H1 (cell line): ENCODE data around the gene CAPG. TPM values are rescaled to one million over a fixed set of nuclear protein-coding genes. Genes with fewer than 3 reads are reported as not detected.
A peak's percentile ranks its signal among the peaks of the same experiment; 100 is the strongest.

Experiments
- CTCF ChIA-PET: fragments of 300-600 bp; sonication (Branson Sonifier 250); formaldehyde crosslinking; loops from one replicate; lab custom pipeline; 2021; ENCODE audit not compliant: partially characterized antibody; lab: Charles Lee
- POLR2A ChIA-PET: fragments of 300-600 bp; sonication (Branson Sonifier 250); formaldehyde crosslinking; loops from one replicate; lab custom pipeline; 2021; ENCODE audit warnings: inconsistent platforms; ENCODE audit not compliant: partially characterized antibody; lab: Charles Lee
- DNase-seq, 2 experiments: peaks; one replicate each; pipeline versions ENCODE4 v3.0.0 to v3.0.0-alpha.2; 2010 to 2022; ENCODE audit warnings: low spot score in 2 of 2, low read depth in 1 of 2, mixed read lengths in 1 of 2
- FAIRE-seq: peaks from 2 replicates; lab custom pipeline; 2011; peaks lifted over from hg19 to GRCh38; lab: Jason Lieb, UNC
- H2AFZ ChIP-seq: 2 replicates; pipeline ENCODE4 v1.8.1; 2012; ENCODE audit warnings: low read length, inconsistent platforms
- H2AK5ac ChIP-seq: 2 replicates; pipeline ENCODE4 v1.6.1; 2013; ENCODE audit warnings: low read depth, low read length
- H2BK120ac ChIP-seq: replicated peaks from 2 replicates; pipeline ENCODE3; 2013; ENCODE audit warnings: low read depth, low read length, inconsistent platforms
- H2BK12ac ChIP-seq: 2 replicates; pipeline ENCODE4 v1.6.1; 2013; ENCODE audit warnings: low read depth, low read length
- H2BK15ac ChIP-seq: 2 replicates; pipeline ENCODE4 v1.6.1; 2013; ENCODE audit warnings: low read length
- H2BK20ac ChIP-seq: 2 replicates; pipeline ENCODE4 v1.6.1; 2013; ENCODE audit warnings: low read length
- H2BK5ac ChIP-seq: 2 replicates; pipeline ENCODE4 v1.6.1; 2013; ENCODE audit warnings: low read depth, low read length
- H3K14ac ChIP-seq: 2 replicates; pipeline ENCODE4 v1.6.1; 2013; ENCODE audit warnings: inconsistent platforms; ENCODE audit not compliant: insufficient read length
- H3K18ac ChIP-seq: 2 replicates; pipeline ENCODE4 v1.6.1; 2013; ENCODE audit warnings: low read length; ENCODE audit errors: extremely low read depth
- H3K23ac ChIP-seq: 2 replicates; pipeline ENCODE4 v1.6.1; 2013; ENCODE audit warnings: inconsistent platforms; ENCODE audit not compliant: insufficient read length
- H3K23me2 ChIP-seq: 2 replicates; pipeline ENCODE4 v1.6.1; 2013; ENCODE audit warnings: low read depth, low read length
- H3K27ac ChIP-seq: 2 replicates; pipeline ENCODE4 v1.6.1; 2011; ENCODE audit warnings: low read depth, low read length, inconsistent platforms
- H3K27me3 ChIP-seq, 4 experiments: replicated peaks in 1 of 4; 1 replicate in 1 of 4; 2 replicates in 3 of 4; pipeline versions ENCODE4 v1.6.1 to v1.8.1; 2011 to 2013; ENCODE audit warnings: low read length in 3 of 4, mild to moderate bottlenecking in 3 of 4, inconsistent platforms in 2 of 4, mixed read lengths in 2 of 4, moderate library complexity in 1 of 4; ENCODE audit not compliant: control insufficient read depth in 3 of 4, insufficient read depth in 3 of 4; ENCODE audit errors: extremely low read depth in 1 of 4
- H3K36me3 ChIP-seq, 4 experiments: 2 replicates each; pipeline versions ENCODE4 v1.6.1 to v1.8.1; 2011 to 2013; ENCODE audit warnings: mild to moderate bottlenecking in 4 of 4, low read length in 3 of 4, moderate library complexity in 2 of 4, control low read depth in 1 of 4, inconsistent platforms in 1 of 4; ENCODE audit not compliant: insufficient read depth in 4 of 4, control insufficient read depth in 2 of 4
- H3K4ac ChIP-seq: replicated peaks from 2 replicates; pipeline ENCODE3; 2013; ENCODE audit warnings: low read length, low read depth, mixed read lengths, inconsistent platforms; ENCODE audit not compliant: insufficient read length
- H3K4me1 ChIP-seq, 4 experiments: replicated peaks in 1 of 4; 1 replicate in 1 of 4; 2 replicates in 3 of 4; pipeline versions ENCODE4 v1.6.1 to v1.8.1; 2011 to 2013; ENCODE audit warnings: low read length in 3 of 4, inconsistent platforms in 2 of 4, mixed read lengths in 1 of 4; ENCODE audit not compliant: insufficient read depth in 4 of 4, control insufficient read depth in 3 of 4
- H3K4me2 ChIP-seq, 2 experiments: 2 replicates each; pipeline versions ENCODE4 v1.6.1 to v1.8.1; 2011 to 2013; ENCODE audit warnings: low read depth in 2 of 2, low read length in 2 of 2, control low read depth in 1 of 2, inconsistent platforms in 1 of 2, mild to moderate bottlenecking in 1 of 2; ENCODE audit not compliant: insufficient read depth in 1 of 2
- H3K4me3 ChIP-seq, 4 experiments: fragments of 200-600, 300-600 bp in 1 of 4; sonication (generic), shearing (Covaris generic), sonication (Bioruptor Twin) in 1 of 4; 2 replicates each; pipeline versions ENCODE4 v1.5.1 to v1.8.1; 2011 to 2016; ENCODE audit warnings: low read length in 4 of 4, low read depth in 3 of 4, control low read depth in 2 of 4, inconsistent platforms in 2 of 4, mild to moderate bottlenecking in 2 of 4, mixed read lengths in 1 of 4, moderate library complexity in 1 of 4; ENCODE audit not compliant: insufficient read depth in 2 of 4; ENCODE audit errors: extremely low read depth in 1 of 4
- H3K56ac ChIP-seq: replicated peaks from 2 replicates; pipeline ENCODE3; 2013; ENCODE audit warnings: low read depth, mild to moderate bottlenecking, mixed read lengths, low read length, inconsistent platforms; ENCODE audit not compliant: insufficient read length
- H3K79me1 ChIP-seq: 2 replicates; pipeline ENCODE4 v1.6.1; 2013; ENCODE audit warnings: low read depth, low read length, control low read depth
- H3K79me2 ChIP-seq, 2 experiments: 2 replicates each; pipeline versions ENCODE4 v1.6.1 to v1.8.1; 2012 to 2013; ENCODE audit warnings: low read length in 2 of 2, mild to moderate bottlenecking in 2 of 2, inconsistent platforms in 1 of 2; ENCODE audit not compliant: insufficient read depth in 2 of 2, control insufficient read depth in 1 of 2
- H3K9ac ChIP-seq, 4 experiments: replicated peaks in 1 of 4; 1 replicate in 1 of 4; 2 replicates in 3 of 4; pipeline versions ENCODE4 v1.6.1 to v1.8.1; 2011 to 2013; ENCODE audit warnings: low read depth in 3 of 4, low read length in 3 of 4, control low read depth in 2 of 4, mild to moderate bottlenecking in 2 of 4, moderate library complexity in 2 of 4, inconsistent platforms in 1 of 4; ENCODE audit errors: extremely low read depth in 1 of 4
- H3K9me3 ChIP-seq, 2 experiments: 2 replicates each; pipeline versions ENCODE4 v1.6.1 to v1.8.1; 2012 to 2013; ENCODE audit warnings: mild to moderate bottlenecking in 2 of 2, moderate library complexity in 2 of 2, control low read depth in 1 of 2, inconsistent platforms in 1 of 2, low read depth in 1 of 2, low read length in 1 of 2, mixed read lengths in 1 of 2; ENCODE audit not compliant: insufficient read depth in 2 of 2
- H4K20me1 ChIP-seq, 2 experiments: replicated peaks in 1 of 2; 2 replicates each; pipeline versions ENCODE3 to v1.8.1; 2011 to 2013; ENCODE audit warnings: inconsistent platforms in 2 of 2, low read length in 2 of 2, mild to moderate bottlenecking in 1 of 2; ENCODE audit not compliant: insufficient read depth in 2 of 2, control insufficient read depth in 1 of 2
- H4K5ac ChIP-seq: 2 replicates; pipeline ENCODE4 v1.6.1; 2013; ENCODE audit warnings: low read length, low read depth, mixed read lengths, inconsistent platforms; ENCODE audit not compliant: insufficient read length
- H4K8ac ChIP-seq: 2 replicates; pipeline ENCODE4 v1.8.0; 2013; ENCODE audit warnings: mild to moderate bottlenecking, moderate library complexity, low read length, inconsistent platforms; ENCODE audit not compliant: insufficient read depth; ENCODE audit errors: extremely low read depth
- H4K91ac ChIP-seq: replicated peaks from 2 replicates; pipeline ENCODE3; 2013; ENCODE audit warnings: low read length, mixed read lengths, inconsistent platforms; ENCODE audit not compliant: insufficient read length
- HDAC2 ChIP-seq, 2 experiments: fragments of 300-600 bp in 1 of 2; sonication (generic) in 1 of 2; IDR thresholded peaks; 2 replicates each; pipeline ENCODE4 v1.6.1; 2011 to 2012; ENCODE audit warnings: low read depth in 2 of 2, low read length in 2 of 2, mild to moderate bottlenecking in 2 of 2, moderate library complexity in 2 of 2, borderline replicate concordance in 1 of 2, inconsistent platforms in 1 of 2
- POU5F1 ChIP-seq: IDR thresholded peaks from 2 replicates; pipeline ENCODE4 v1.6.1; 2011; ENCODE audit warnings: low read depth, mild to moderate bottlenecking, low read length, moderate library complexity
- TEAD4 ChIP-seq: IDR thresholded peaks from 2 replicates; pipeline ENCODE4 v1.6.1; 2012; ENCODE audit warnings: low read depth, low read length, inconsistent platforms, mixed read lengths
- WGBS, 2 experiments: shearing (Covaris generic) in 1 of 2; methylation state at CpG; one replicate each; pipeline versions ENCODE4 v1.1.6 to v1.1.7; 2013 to 2015; ENCODE audit warnings: low lambda C conversion rate in 2 of 2, mixed read lengths in 2 of 2, inconsistent platforms in 1 of 2, low coverage in 1 of 2, missing lambda C conversion rate in 1 of 2; ENCODE audit not compliant: insufficient replicate concordance in 2 of 2, insufficient coverage in 1 of 2, insufficient read length in 1 of 2; ENCODE audit errors: extremely low coverage in 1 of 2, missing lambda C conversion rate in 1 of 2; 5-methylcytosine and 5-hydroxymethylcytosine counted together
- polyA plus RNA-seq, 7 experiments: library from polyadenylated mRNA; depleted of rRNA in 3 of 7; stranded (reverse) in 5 of 7; unstranded in 2 of 7; fragments of >200 nt in 5 of 7; fragments of 200-250 nt in 2 of 7; gene quantifications; 1 replicate in 5 of 7; 2 replicates in 1 of 7; 4 replicates in 1 of 7; pipeline versions ENCODE4 v1.2.1 to v1.2.3, GENCODE V29; 2011 to 2013; ENCODE audit warnings: missing spikeins in 2 of 7, mixed read lengths in 2 of 7
- total RNA-seq: library from RNA; stranded (reverse); fragmentation: NEBNext Ultra II Directional; extraction: Animal tissue kit (Norgen Biotek cat#: 25700); gene quantifications from 2 replicates; pipeline ENCODE4 v1.2.1, GENCODE V29; 2021

Gene CAPG
- total and polyA plus RNA-seq, 2 of the 8 experiments (the other 6 are each of a cell fraction or from before 2014, with no cell fraction given) = 80.5 to 89.0 TPM

DNA sequence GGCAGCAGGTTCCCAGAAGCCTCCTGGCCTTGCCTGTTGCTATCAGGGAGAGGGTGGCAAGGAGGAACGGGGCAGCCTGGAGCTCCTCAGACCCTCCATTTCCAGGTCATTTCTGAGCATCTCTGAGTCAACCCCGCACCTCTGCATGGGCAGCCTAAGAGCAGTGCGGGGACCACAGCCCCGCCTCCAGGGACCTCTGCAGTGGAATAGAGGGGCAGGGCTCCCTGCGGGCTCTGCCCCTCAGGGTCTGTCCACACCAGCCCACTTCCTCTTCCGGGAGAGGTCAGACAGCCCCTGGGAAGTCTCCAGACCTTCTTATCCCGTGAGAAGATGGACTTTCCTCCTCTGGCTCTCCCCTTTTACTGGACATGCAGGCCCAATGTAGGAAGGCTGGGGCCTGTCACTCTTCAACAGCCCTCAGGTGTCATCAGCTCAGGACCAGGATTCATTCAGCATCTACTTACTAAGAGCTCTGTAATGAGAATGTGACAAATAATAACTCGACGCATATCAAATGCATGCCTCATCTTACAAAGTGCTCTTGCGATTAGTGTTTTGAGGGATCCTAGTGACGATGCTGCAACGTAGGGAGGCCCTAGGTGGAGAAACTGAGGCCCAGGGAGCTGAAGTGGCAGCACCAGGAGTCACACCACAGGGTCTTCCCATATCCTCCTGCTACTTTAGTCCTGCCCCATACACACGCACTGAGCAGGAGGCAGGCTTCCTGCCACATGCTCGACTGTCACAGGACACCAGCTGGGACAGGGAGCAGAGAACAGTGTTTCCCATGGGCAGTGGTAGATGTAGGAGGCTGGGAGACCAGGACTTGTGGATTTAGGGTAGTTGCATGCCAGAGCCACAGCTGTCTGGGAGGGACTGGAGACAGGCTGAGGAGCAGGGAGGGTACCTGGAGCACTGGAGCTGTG is 36.4 kb upstream of the CAPG start:
- Histone ChIP-seq H2BK15ac (no peak overlapping the region), H2BK12ac (peak overlapping the region; percentile 82; the same call in 1 of the 2 replicates), H2BK20ac (0 out of 2 replicates have a peak overlapping the region, but pooled peaks have one; percentile 35), H3K9ac (no peak overlapping the region), H3K79me2 (no peaks in the 10 kb centered on the region), H3K27ac (no peak overlapping the region), H3K79me1 (no peaks in the 10 kb centered on the region), H3K4me2 (no peak overlapping the region), H2AK5ac (peak overlapping the region; percentile 67; the same call in 1 of the 2 replicates), H3K36me3 (no peaks in the 10 kb centered on the region), H3K27me3 (no peaks in the 10 kb centered on the region), H2AFZ (no peak overlapping the region), H3K4me3 (no peak overlapping the region), H4K5ac (no peak overlapping the region), H3K18ac (no peak overlapping the region; the same call in 1 of the 2 replicates), H3K23ac (no peak overlapping the region), H3K4ac (peak overlapping the region; percentile 57), H3K4me1 (peaks cover 0 to 5% (median 1%) of the 10 kb centered on the region in 4 experiments; a peak in 3 of 7 replicates), H4K20me1 (no peaks in the 10 kb centered on the region), H2BK5ac (peak overlapping the region; percentile 10), H3K23me2 (no peaks in the 10 kb centered on the region), H4K91ac (peak overlapping the region; percentile 66), H3K56ac (no peak overlapping the region), H2BK120ac (no peak overlapping the region), H3K14ac (no peak overlapping the region), H3K9me3 (no peaks in the 10 kb centered on the region), H4K8ac (peak overlapping the region; percentile 39; the same call in 1 of the 2 replicates)
- DNase-seq (no peak), FAIRE-seq (no peak)
- TF ChIP-seq POU5F1 (no peak), TEAD4 (no peak), HDAC2 (IDR thresholded peaks at IDR 0.05; ENCODE audit: borderline replicate concordance in 1 of 2, low read depth in 2 of 2, low read length in 2 of 2) (no peak)
- CTCF ChIA-PET = interaction anchor here (0.5 to 1.5 kb wide), 9 partner anchors 9 to 650 kb away, joined by 3 to 9 read pairs (median 4); no protein-coding TSS in a partner anchor
- POLR2A ChIA-PET = interaction anchor here (1.8 to 55.3 kb wide), 5 partner anchors 9 to 100 kb away, joined by 10 to 1889 read pairs (median 11); partner anchors contain the start of genes GGCX, MAT2A and SH2D6
- WGBS, 2 experiments = 87% methylated on average over 14 of the region's 14 CpGs; no CpG with 5 or more reads in 1 of the 2 experiments
